Measurements from ENCODE around the gene SNX8. TPM values are rescaled to one million over a fixed set of nuclear protein-coding genes. Genes with fewer than 3 reads are reported as not detected.
A peak's percentile ranks its signal among the peaks of the same experiment; 100 is the strongest.

The SNX8 gene
- total and polyA plus RNA-seq, 8 donors = 17.0 to 60.5 (median 27.4) TPM

- ATAC-seq = no peak
- intact Hi-C loops (cut with DNase I) = no loop called here
Observed at GRCh38 chr7:2229467-2229866, 84.8 kb downstream of the SNX8 start.

GRCh38 chr7:2228921-2229320, 85.3 kb downstream of the SNX8 start:
- intact Hi-C loops (cut with DNase I) = no loop called here
- no peak for TF ChIP-seq CTCF (IDR thresholded peaks at IDR 0.05)
- H3K4me1 ChIP-seq = peaks cover 12 to 24% of the 10 kb centered on the region in 2 donors
- DNase-seq (peak in 1 of 4 donors; percentile 64), ATAC-seq (no peak)
- H3K27ac ChIP-seq = no peak overlapping the region
- H3K36me3 ChIP-seq = peaks cover 0 to 65% of the 10 kb centered on the region in 2 donors
- H3K4me3 ChIP-seq = no peak overlapping the region
- H3K27me3 ChIP-seq = no peaks in the 10 kb centered on the region
- no peaks in the 10 kb centered on the region for H3K9me3 ChIP-seq

More at GRCh38 chr7:2229467-2229866, 84.8 kb downstream of the SNX8 start:
- Histone ChIP-seq H3K9me3 (no peaks in the 10 kb centered on the region), H3K36me3 (peaks cover 0 to 65% of the 10 kb centered on the region in 2 donors), H3K27ac (no peak overlapping the region), H3K4me3 (no peak overlapping the region), H3K4me1 (peaks cover 12 to 24% of the 10 kb centered on the region in 2 donors), H3K27me3 (no peaks in the 10 kb centered on the region)
- DNase-seq = peak in 1 of 4 donors; percentile 43
- no peak for TF ChIP-seq CTCF (IDR thresholded peaks at IDR 0.05)

GRCh38 chr7:2227699-2228098, 86.5 kb downstream of the SNX8 start:
- intact Hi-C loops (cut with DNase I) = no loop called here
- no peaks in the 10 kb centered on the region for H3K27me3 ChIP-seq

GRCh38 chr7:2225830-2226229, 88.4 kb downstream of the SNX8 start:
- no peak for TF ChIP-seq CTCF (IDR thresholded peaks at IDR 0.05)
- DNase-seq (peak in 1 of 4 donors; percentile 13), ATAC-seq (no peak)
- no peaks in the 10 kb centered on the region for H3K27me3 ChIP-seq
- peaks cover 3 to 10% of the 10 kb centered on the region in 2 donors for H3K4me1 ChIP-seq
- peak overlapping the region in 1 of 2 donors; percentile 9 for H3K27ac ChIP-seq
- intact Hi-C loops (cut with DNase I) = no loop called here
- peaks cover 0 to 95% of the 10 kb centered on the region in 2 donors for H3K36me3 ChIP-seq
- H3K4me3 ChIP-seq = no peak overlapping the region
- no peaks in the 10 kb centered on the region for H3K9me3 ChIP-seq

More at GRCh38 chr7:2227699-2228098, 86.5 kb downstream of the SNX8 start:
- Histone ChIP-seq H3K36me3 (peaks cover 0 to 77% of the 10 kb centered on the region in 2 donors), H3K4me3 (no peak overlapping the region), H3K4me1 (peaks cover 12 to 24% of the 10 kb centered on the region in 2 donors), H3K9me3 (no peaks in the 10 kb centered on the region), H3K27ac (no peak overlapping the region)
- TF ChIP-seq CTCF (IDR thresholded peaks at IDR 0.05) = no peak
- ATAC-seq (no peak), DNase-seq (peak in 1 of 4 donors; percentile 41)

GRCh38 chr7:2225336-2225735, 88.9 kb downstream of the SNX8 start:
- intact Hi-C loops (cut with DNase I) = no loop called here
- H3K27ac ChIP-seq = peak overlapping the region in 1 of 2 donors; percentile 69
- no peak overlapping the region for H3K4me3 ChIP-seq
- H3K27me3 ChIP-seq = no peaks in the 10 kb centered on the region
- TF ChIP-seq CTCF (IDR thresholded peaks at IDR 0.05) = no peak
- peaks cover 0 to 99% of the 10 kb centered on the region in 2 donors for H3K36me3 ChIP-seq
- H3K9me3 ChIP-seq = no peaks in the 10 kb centered on the region
- peak in 2 of 4 donors; percentile 78 to 80 for DNase-seq
- peaks cover 3 to 5% of the 10 kb centered on the region in 2 donors for H3K4me1 ChIP-seq
- ATAC-seq = peak; percentile 89
